GM23248 (cell line): ENCODE data around the gene SENP1.

ENCODE experiments used
- EZH2 ChIP-seq: fragments of 200-600 bp; sonication (generic); IDR thresholded peaks from 2 replicates; pipeline ENCODE4 v1.6.1; 2018; ENCODE audit warnings: antibody characterized with exemption, mild to moderate bottlenecking; ENCODE audit not compliant: insufficient read depth, poor library complexity, severe bottlenecking
- EZH2phosphoT487 ChIP-seq: fragments of 200-600 bp; sonication (generic); IDR thresholded peaks from 2 replicates; pipeline ENCODE4 v1.6.1; 2018; ENCODE audit warnings: antibody characterized with exemption, moderate library complexity, mild to moderate bottlenecking, low read depth; ENCODE audit not compliant: insufficient read depth

DNA sequence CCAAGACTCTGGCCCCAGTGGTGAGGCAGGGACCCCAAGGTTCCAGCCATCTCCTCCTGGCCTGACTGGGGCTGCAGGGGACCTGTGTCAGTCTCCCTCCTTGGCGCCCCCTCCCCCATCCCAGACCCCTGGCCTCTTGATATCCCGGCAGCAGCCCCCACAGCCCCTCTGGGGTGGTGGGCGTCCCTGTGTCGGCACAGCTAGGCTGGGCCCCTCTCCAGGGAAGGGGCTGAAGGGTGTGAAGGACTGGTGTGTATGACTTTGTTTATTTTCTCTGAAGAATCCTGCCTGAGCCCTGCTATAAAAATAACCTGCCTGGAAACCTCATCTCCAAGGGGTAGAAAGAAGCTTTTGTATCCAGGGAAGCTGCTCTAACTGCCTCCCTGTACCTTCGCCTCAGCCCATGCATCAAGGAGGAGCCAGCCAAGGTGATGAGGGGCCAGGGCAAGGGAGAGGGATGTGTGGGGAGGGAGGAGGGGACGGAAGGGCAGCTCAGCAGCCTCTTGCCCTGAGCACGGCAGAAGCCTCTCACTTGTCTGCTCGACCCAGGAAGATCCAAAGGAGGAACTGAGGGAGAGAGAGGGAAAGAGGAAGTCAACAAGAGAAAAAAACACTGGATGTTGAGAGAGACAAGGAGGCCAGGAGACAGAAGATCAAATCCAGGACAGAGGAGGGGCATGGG is 76.2 kb downstream of the SENP1 start:
- TF ChIP-seq EZH2, result no peak
- no peak for TF ChIP-seq EZH2phosphoT487
